ENCODE data around the gene NEK7. TPM values are rescaled to one million over a fixed set of nuclear protein-coding genes. Genes with fewer than 3 reads are reported as not detected.

NEK7 gene
- total RNA-seq, 1 experiment from 2014 or later: 49.2 TPM

- peak; percentile 76 for DNase-seq (ENCODE audit: low read depth, low spot score)
- in situ Hi-C loops (cut with HindIII; ENCODE audit: low pct_unique_long_range_greater_than_20kb, low sequenced_read_pairs): no loop called here
Observed at GRCh38 chr1:198330982-198331615, 174.3 kb downstream of the NEK7 start.

GRCh38 chr1:198333744-198334143, 176.9 kb downstream of the NEK7 start:
- no peak for DNase-seq (ENCODE audit: low read depth, low spot score)

GRCh38 chr1:198335663-198336062, 178.9 kb downstream of the NEK7 start:
- in situ Hi-C loops (cut with HindIII; ENCODE audit: low pct_unique_long_range_greater_than_20kb, low sequenced_read_pairs): no loop called here
- DNase-seq (ENCODE audit: low read depth, low spot score): no peak

More at GRCh38 chr1:198333744-198334143, 176.9 kb downstream of the NEK7 start:
- in situ Hi-C loops (cut with HindIII; ENCODE audit: low pct_unique_long_range_greater_than_20kb, low sequenced_read_pairs): no loop called here

GRCh38 chr1:198337886-198338285, 181.1 kb downstream of the NEK7 start:
- in situ Hi-C loops (cut with HindIII; ENCODE audit: low pct_unique_long_range_greater_than_20kb, low sequenced_read_pairs): no loop called here

GRCh38 chr1:198340139-198340538, 183.3 kb downstream of the NEK7 start:
- no peak for DNase-seq (ENCODE audit: low read depth, low spot score)
- in situ Hi-C loops (cut with HindIII; ENCODE audit: low pct_unique_long_range_greater_than_20kb, low sequenced_read_pairs): no loop called here

More at GRCh38 chr1:198337886-198338285, 181.1 kb downstream of the NEK7 start:
- no peak for DNase-seq (ENCODE audit: low read depth, low spot score)

- no peak for DNase-seq (ENCODE audit: low read depth, low spot score)
- in situ Hi-C loops (cut with HindIII; ENCODE audit: low pct_unique_long_range_greater_than_20kb, low sequenced_read_pairs): no loop called here
Observed at GRCh38 chr1:198346178-198346577, 189.4 kb downstream of the NEK7 start.

GRCh38 chr1:198350456-198350855, 193.7 kb downstream of the NEK7 start:
- in situ Hi-C loops (cut with HindIII; ENCODE audit: low pct_unique_long_range_greater_than_20kb, low sequenced_read_pairs): no loop called here
- DNase-seq (ENCODE audit: low read depth, low spot score): no peak

- in situ Hi-C loops (cut with HindIII; ENCODE audit: low pct_unique_long_range_greater_than_20kb, low sequenced_read_pairs): no loop called here
- DNase-seq (ENCODE audit: low read depth, low spot score): no peak
Observed at GRCh38 chr1:198352975-198353695, 196.3 kb downstream of the NEK7 start.

GRCh38 chr1:198357937-198358336, 201.1 kb downstream of the NEK7 start:
- in situ Hi-C loops (cut with HindIII; ENCODE audit: low pct_unique_long_range_greater_than_20kb, low sequenced_read_pairs): no loop called here
- DNase-seq (ENCODE audit: low read depth, low spot score): no peak

GRCh38 chr1:198359024-198359653, 202.3 kb downstream of the NEK7 start:
- in situ Hi-C loops (cut with HindIII; ENCODE audit: low pct_unique_long_range_greater_than_20kb, low sequenced_read_pairs): no loop called here
- DNase-seq (ENCODE audit: low read depth, low spot score): peak; percentile 38

GRCh38 chr1:198360208-198360729, 203.5 kb downstream of the NEK7 start:
- in situ Hi-C loops (cut with HindIII; ENCODE audit: low pct_unique_long_range_greater_than_20kb, low sequenced_read_pairs): no loop called here
- DNase-seq (ENCODE audit: low read depth, low spot score): no peak

- no peak for DNase-seq (ENCODE audit: low read depth, low spot score)
- in situ Hi-C loops (cut with HindIII; ENCODE audit: low pct_unique_long_range_greater_than_20kb, low sequenced_read_pairs): no loop called here
Observed at GRCh38 chr1:198361237-198361767, 204.5 kb downstream of the NEK7 start.

GRCh38 chr1:198363625-198364151, 206.9 kb downstream of the NEK7 start:
- in situ Hi-C loops (cut with HindIII; ENCODE audit: low pct_unique_long_range_greater_than_20kb, low sequenced_read_pairs): no loop called here

GRCh38 chr1:198364471-198364870, 207.7 kb downstream of the NEK7 start:
- DNase-seq (ENCODE audit: low read depth, low spot score): no peak
- in situ Hi-C loops (cut with HindIII; ENCODE audit: low pct_unique_long_range_greater_than_20kb, low sequenced_read_pairs): no loop called here

More at GRCh38 chr1:198363625-198364151, 206.9 kb downstream of the NEK7 start:
- DNase-seq (ENCODE audit: low read depth, low spot score): no peak

- in situ Hi-C loops (cut with HindIII; ENCODE audit: low pct_unique_long_range_greater_than_20kb, low sequenced_read_pairs): no loop called here
- no peak for DNase-seq (ENCODE audit: low read depth, low spot score)
Observed at GRCh38 chr1:198367296-198367695, 210.5 kb downstream of the NEK7 start.

GRCh38 chr1:198370996-198371395, 214.2 kb downstream of the NEK7 start:
- in situ Hi-C loops (cut with HindIII; ENCODE audit: low pct_unique_long_range_greater_than_20kb, low sequenced_read_pairs): no loop called here

More at GRCh38 chr1:198370996-198371395, 214.2 kb downstream of the NEK7 start:
- no peak for DNase-seq (ENCODE audit: low read depth, low spot score)
